AG04450 (cell line): ENCODE measurements around the gene GABBR2. TPM values are rescaled to one million over a fixed set of nuclear protein-coding genes. Genes with fewer than 3 reads are reported as not detected.

Source experiments
- CTCF ChIA-PET: fragments of 300-600, 350-600 bp; formaldehyde crosslinking; extraction: SDS; loops from one replicate; lab custom pipeline; 2022; ENCODE audit warnings: antibody characterized with exemption, inconsistent platforms; lab: Charles Lee
- POLR2A ChIA-PET: fragments of 350-600 bp; formaldehyde crosslinking; extraction: SDS; loops from one replicate; lab custom pipeline; 2021; ENCODE audit warnings: antibody characterized with exemption, inconsistent platforms; lab: Yijun Ruan, JAX
- DNase-seq: peaks from one replicate; pipeline ENCODE4 v3.0.0-alpha.2; 2011; ENCODE audit warnings: low read depth, low spot score
- H3K27ac ChIP-seq: one replicate; pipeline ENCODE4 v1.5.1; 2012; ENCODE audit warnings: low read depth, low read length, control low read depth
- H3K27me3 ChIP-seq: one replicate; pipeline ENCODE4 v1.6.0; 2012; ENCODE audit warnings: low read length; ENCODE audit not compliant: control insufficient read depth, insufficient read depth
- H3K4me3 ChIP-seq: 2 replicates; pipeline ENCODE4 v1.5.1; 2011; ENCODE audit warnings: mild to moderate bottlenecking, low read depth, low read length, control low read depth
- H3K9me3 ChIP-seq: 2 replicates; pipeline ENCODE4 v1.5.1; 2012; ENCODE audit warnings: low read length; ENCODE audit not compliant: control insufficient read depth, insufficient read depth
- polyA plus RNA-seq: library from polyadenylated mRNA; depleted of rRNA; stranded (reverse); fragments of >200 nt; gene quantifications from 2 replicates; pipeline ENCODE4 v1.2.3, GENCODE V29; 2011
- TF ChIP-seq, protein P1 (sequence below): IDR thresholded peaks from 2 replicates; pipeline ENCODE4 v1.5.1; 2011; ENCODE audit warnings: low read depth, low read length, control low read depth, inconsistent platforms

Gene GABBR2
- polyA plus RNA-seq, 1 experiment = 2.4 TPM

DNA sequence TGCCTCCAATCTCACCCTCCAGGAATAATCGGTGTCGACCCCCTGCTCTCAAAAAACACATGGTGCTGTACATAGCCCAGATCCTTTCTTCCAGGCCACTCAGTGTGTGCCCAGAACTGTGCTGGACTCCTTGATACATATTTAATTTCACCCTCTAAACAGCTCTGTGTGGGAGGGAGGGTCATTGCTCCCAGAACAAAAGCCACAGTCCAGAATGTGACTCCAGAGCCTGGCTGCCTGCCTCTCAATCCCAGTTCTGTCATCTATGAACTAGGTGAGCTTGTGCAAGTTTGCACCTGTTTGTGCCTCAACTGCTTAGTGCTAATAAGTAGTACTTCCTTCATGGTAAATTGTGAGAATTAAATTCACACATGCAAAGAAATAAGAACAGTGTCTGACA, 93.1 kb downstream of the GABBR2 start:
- TF ChIP-seq, protein P1, sequence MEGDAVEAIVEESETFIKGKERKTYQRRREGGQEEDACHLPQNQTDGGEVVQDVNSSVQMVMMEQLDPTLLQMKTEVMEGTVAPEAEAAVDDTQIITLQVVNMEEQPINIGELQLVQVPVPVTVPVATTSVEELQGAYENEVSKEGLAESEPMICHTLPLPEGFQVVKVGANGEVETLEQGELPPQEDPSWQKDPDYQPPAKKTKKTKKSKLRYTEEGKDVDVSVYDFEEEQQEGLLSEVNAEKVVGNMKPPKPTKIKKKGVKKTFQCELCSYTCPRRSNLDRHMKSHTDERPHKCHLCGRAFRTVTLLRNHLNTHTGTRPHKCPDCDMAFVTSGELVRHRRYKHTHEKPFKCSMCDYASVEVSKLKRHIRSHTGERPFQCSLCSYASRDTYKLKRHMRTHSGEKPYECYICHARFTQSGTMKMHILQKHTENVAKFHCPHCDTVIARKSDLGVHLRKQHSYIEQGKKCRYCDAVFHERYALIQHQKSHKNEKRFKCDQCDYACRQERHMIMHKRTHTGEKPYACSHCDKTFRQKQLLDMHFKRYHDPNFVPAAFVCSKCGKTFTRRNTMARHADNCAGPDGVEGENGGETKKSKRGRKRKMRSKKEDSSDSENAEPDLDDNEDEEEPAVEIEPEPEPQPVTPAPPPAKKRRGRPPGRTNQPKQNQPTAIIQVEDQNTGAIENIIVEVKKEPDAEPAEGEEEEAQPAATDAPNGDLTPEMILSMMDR = no peak
- CTCF ChIA-PET = no interaction called here
- Histone ChIP-seq H3K9me3 (no peaks in the 10 kb centered on the region), H3K27me3 (peaks cover 12% of the 10 kb centered on the region), H3K4me3 (no peak overlapping the region), H3K27ac (no peak overlapping the region)
- POLR2A ChIA-PET = no interaction called here
- no peak for DNase-seq

DNA sequence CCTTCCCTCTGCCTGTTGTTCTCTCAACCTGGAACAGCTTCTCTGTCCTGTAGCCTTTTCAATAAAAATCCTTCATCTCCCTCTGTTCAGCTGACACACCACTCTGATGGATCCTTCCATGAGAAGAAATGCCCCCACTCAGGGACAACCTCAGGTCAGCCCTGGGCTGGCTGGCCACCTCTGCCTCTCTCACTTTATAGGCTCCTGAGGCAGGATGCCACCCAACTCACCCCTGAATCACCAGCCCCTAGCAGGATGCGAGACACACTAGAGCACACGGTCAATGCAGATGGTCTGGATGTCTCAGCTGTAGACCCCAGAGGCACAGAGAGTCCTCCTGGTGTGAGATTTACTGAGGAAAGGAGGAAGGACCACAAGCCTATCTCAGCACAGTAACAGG, 93.8 kb downstream of the GABBR2 start:
- POLR2A ChIA-PET = no interaction called here
- peaks cover 11% of the 10 kb centered on the region for H3K27me3 ChIP-seq
- CTCF ChIA-PET = no interaction called here
- H3K27ac ChIP-seq = no peak overlapping the region
- DNase-seq = no peak
- H3K4me3 ChIP-seq = no peak overlapping the region
- TF ChIP-seq, protein P1 = no peak
- H3K9me3 ChIP-seq = no peaks in the 10 kb centered on the region

DNA sequence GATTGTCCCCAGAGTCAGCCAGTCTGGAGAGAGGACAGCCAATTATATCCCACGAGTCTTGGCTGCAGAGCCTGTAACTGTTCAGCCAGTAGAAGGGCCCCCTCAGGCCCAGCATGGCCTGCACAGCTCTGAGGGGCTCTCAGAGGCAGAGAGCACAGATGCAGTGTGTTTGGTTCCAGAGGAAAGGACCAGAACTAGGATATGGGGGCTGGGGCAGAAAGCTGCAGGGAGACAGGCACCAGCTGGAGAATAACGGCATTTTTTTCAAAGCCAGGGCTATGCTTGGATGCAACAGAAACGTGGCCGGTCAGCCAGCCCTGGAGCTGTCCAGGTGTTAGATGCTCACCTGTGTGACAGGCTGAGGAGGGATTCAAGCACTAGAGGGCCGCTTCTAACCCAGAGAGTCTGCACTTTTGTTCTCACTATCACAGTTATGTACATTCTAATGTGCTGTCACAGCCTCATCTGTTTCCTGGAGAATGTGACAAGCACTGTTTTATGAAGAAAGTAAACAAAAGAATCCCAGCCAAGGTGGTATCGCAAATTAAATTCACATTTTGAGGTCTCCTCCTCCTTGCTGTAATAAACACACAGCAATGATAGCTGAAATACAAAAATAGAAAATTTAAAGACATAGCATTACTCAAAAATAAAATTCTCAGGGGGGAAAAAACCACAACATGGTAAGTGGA, 96.5 kb downstream of the GABBR2 start:
- H3K27ac ChIP-seq = no peak overlapping the region
- CTCF ChIA-PET = interaction anchor here (0.6 to 0.9 kb wide), 2 partner anchors 123 to 146 kb away, joined by 3 to 5 read pairs; no protein-coding TSS in a partner anchor
- no peak for DNase-seq
- no peaks in the 10 kb centered on the region; the same call in 1 of the 2 replicates for H3K9me3 ChIP-seq
- POLR2A ChIA-PET = interaction anchor here (1.1 kb wide), 1 partner anchor 15 kb away, joined by 3 read pairs; no protein-coding TSS in a partner anchor
- TF ChIP-seq, protein P1 = no peak
- peaks cover 8% of the 10 kb centered on the region for H3K27me3 ChIP-seq
- H3K4me3 ChIP-seq = no peak overlapping the region

DNA sequence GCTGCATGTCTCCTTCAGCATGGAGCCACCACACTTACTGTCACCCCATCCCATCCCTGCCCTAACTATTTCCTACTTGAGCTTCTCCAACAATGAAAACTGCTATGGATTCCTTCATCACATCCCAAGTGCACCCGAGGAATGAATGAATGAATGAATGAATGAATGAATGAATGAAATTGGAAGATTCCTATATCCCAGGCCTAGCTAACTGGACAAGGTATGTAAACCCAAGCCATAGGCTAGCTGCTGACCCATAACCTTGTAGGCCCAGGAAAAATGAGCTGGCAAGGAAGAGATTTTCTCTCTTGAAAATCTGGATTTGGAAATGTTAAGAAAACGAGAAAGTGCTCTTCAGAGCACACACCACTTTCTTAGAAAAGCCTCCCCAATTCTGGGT, 97.4 kb downstream of the GABBR2 start:
- CTCF ChIA-PET = no interaction called here
- no peak overlapping the region for H3K27ac ChIP-seq
- DNase-seq = no peak
- H3K4me3 ChIP-seq = no peak overlapping the region
- TF ChIP-seq, protein P1 = no peak
- peaks cover 8% of the 10 kb centered on the region for H3K27me3 ChIP-seq
- POLR2A ChIA-PET = interaction anchor here (0.6 to 1.1 kb wide), 2 partner anchors 16 to 280 kb away, joined by 3 to 11 read pairs; no protein-coding TSS in a partner anchor
- no peaks in the 10 kb centered on the region; the same call in 1 of the 2 replicates for H3K9me3 ChIP-seq

DNA sequence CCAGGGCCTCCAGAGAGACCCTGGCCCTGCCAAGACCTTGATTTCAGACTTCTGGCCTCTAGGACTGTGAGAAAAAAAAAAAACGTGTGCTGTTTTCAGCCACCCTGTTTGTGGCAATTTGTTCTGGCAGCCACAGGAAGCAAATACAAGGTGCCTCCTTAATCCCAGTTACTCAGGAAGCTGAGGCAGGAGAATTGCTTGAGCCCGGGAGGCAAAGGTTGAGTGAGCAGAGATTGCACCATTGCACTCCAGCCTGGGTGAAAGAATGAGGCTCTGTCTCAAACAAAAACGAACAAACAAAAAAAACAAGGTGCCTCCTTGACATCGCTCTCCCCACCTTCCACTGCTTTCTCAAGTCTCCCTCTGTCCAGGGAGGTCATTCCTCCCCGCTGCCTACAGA, 98.0 kb downstream of the GABBR2 start:
- POLR2A ChIA-PET = interaction anchor here (0.6 kb wide), 1 partner anchor 280 kb away, joined by 11 read pairs; no protein-coding TSS in a partner anchor
- TF ChIP-seq, protein P1 = no peak
- DNase-seq = no peak
- H3K9me3 ChIP-seq = no peaks in the 10 kb centered on the region; the same call in 1 of the 2 replicates
- CTCF ChIA-PET = no interaction called here
- H3K27ac ChIP-seq = no peak overlapping the region
- H3K4me3 ChIP-seq = no peak overlapping the region
- H3K27me3 ChIP-seq = peaks cover 8% of the 10 kb centered on the region
